Activated CD8-positive, alpha-beta T cell treated with anti-CD3 and anti-CD28 coated beads for 36 hours (primary cell): ENCODE results near the gene HSBP1L1. TPM values are rescaled to one million over a fixed set of nuclear protein-coding genes. Genes with fewer than 3 reads are reported as not detected.
"Not testable (repeated sequence)": the region's sequence is repeated elsewhere in the genome, so short reads cannot be mapped to it uniquely, and the experiment has no call there.

Source experiments
- ATAC-seq: fragments of 200-7000 bp; cut with Tn5 transposase; one replicate; pipeline ENCODE4 v1.10.0; 2021; ENCODE audit warnings: mild to moderate bottlenecking, moderate library complexity
- CTCF ChIA-PET: fragments of 350-600 bp; sonication (Branson Sonifier 250); formaldehyde crosslinking; loops from one replicate; lab custom pipeline; 2021; ENCODE audit warnings: antibody characterized with exemption; lab: Charles Lee
- POLR2A ChIA-PET: fragments of 350-600 bp; sonication (Branson Sonifier 250); formaldehyde crosslinking; loops from one replicate; lab custom pipeline; 2021; ENCODE audit warnings: antibody characterized with exemption; lab: Charles Lee
- DNase-seq: peaks from one replicate; pipeline ENCODE4 v3.0.0-alpha.2; 2020
- H3K27ac Mint-ChIP-seq: one replicate; pipeline ENCODE4 v1.8.0; 2021; ENCODE audit warnings: mild to moderate bottlenecking, mixed read lengths
- H3K27me3 Mint-ChIP-seq: one replicate; pipeline ENCODE4 v1.8.0; 2021; ENCODE audit warnings: mixed read lengths
- H3K36me3 Mint-ChIP-seq: one replicate; pipeline ENCODE4 v1.8.0; 2021; ENCODE audit warnings: low read depth, mixed read lengths
- H3K4me1 Mint-ChIP-seq: one replicate; pipeline ENCODE4 v1.8.0; 2021; ENCODE audit warnings: low read depth, mixed read lengths
- H3K4me3 Mint-ChIP-seq: one replicate; pipeline ENCODE4 v1.8.0; 2021; ENCODE audit warnings: mild to moderate bottlenecking, moderate library complexity, mixed read lengths
- H3K9me3 Mint-ChIP-seq: one replicate; pipeline ENCODE4 v1.8.0; 2021; ENCODE audit warnings: mixed read lengths
- intact Hi-C: fragments of 100-400 bp; cut with micrococcal nuclease; formaldehyde crosslinking; loops from one replicate; pipeline ENCODE4 v1.10.0; 2022
- total RNA-seq, 2 experiments: library from RNA; stranded (reverse); gene quantifications; one replicate each; pipeline ENCODE4 v1.2.3, GENCODE V29; 2021
- TF ChIP-seq, protein P1 (sequence below): fragments of 200-600 bp; IDR thresholded peaks from one replicate; pipeline ENCODE4 v1.8.0; 2022; ENCODE audit warnings: antibody characterized with exemption, mild to moderate bottlenecking

Gene HSBP1L1
- total RNA-seq, 2 experiments from 2014 or later = 5.1 TPM

DNA sequence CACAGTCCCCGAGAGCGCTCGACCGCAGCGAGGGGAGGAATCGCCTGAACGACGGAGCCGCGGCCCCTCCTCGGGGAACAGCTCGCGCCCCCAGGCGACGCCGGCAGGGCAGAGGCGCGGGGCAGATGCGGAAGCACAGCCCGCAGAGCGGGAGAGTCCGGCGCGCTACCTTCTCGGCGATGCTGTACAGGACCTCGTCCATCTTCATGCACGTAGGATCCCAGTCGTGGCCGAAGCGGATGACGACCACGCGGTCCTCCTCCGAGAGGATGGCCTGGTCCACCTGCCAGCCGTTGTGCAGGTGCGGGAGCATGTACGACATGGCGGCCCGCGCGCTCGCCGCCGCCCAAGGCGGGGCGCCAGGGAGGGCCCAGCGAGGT, 23.6 kb downstream of the HSBP1L1 start:
- TF ChIP-seq, protein P1, sequence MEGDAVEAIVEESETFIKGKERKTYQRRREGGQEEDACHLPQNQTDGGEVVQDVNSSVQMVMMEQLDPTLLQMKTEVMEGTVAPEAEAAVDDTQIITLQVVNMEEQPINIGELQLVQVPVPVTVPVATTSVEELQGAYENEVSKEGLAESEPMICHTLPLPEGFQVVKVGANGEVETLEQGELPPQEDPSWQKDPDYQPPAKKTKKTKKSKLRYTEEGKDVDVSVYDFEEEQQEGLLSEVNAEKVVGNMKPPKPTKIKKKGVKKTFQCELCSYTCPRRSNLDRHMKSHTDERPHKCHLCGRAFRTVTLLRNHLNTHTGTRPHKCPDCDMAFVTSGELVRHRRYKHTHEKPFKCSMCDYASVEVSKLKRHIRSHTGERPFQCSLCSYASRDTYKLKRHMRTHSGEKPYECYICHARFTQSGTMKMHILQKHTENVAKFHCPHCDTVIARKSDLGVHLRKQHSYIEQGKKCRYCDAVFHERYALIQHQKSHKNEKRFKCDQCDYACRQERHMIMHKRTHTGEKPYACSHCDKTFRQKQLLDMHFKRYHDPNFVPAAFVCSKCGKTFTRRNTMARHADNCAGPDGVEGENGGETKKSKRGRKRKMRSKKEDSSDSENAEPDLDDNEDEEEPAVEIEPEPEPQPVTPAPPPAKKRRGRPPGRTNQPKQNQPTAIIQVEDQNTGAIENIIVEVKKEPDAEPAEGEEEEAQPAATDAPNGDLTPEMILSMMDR = peak; percentile 18

DNA sequence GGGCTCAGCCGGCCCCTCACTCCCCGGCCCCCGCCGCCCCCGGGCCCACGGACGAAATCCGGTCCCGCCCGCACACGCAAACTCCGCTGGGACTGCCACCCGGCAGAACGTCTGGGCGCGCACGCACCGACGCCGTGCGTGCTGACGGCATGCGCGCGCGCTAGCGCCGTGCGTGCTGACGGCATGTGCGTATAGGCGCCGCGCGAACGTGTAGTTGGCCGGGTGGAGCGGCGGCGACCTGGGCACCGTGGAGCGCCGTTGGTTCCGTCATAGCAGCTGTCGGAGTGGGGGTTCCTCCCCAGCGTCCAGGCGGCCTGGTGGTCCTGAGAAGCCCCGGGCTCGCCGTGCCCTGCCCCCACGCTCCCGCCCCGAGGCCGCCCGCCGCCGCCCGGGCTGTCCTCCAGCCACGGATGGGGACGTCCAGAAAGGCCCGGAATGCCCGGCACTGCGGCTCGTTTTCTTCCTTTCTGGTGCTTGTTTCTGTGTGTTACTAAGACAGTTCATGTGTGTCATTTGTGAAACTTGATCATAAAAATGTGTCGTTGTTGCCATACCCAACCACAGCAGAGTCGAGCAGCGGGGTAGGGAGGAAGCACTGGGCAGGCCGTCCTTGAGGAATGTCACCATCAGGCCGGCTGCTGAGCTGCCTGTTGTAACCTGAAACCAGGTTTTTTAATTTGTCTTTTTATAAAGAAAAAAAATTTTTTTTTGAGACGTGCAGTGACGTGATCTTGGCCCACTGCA, 24.2 kb downstream of the HSBP1L1 start, which contains the start of gene TXNL4A:
TXNL4A (minus strand) TSS at position 113 of the 744 bp plus-strand sequence. CDS start 171 bp downstream, outside the sequence.
- ChIA-PET CTCF (interaction anchor here (1.2 to 2.7 kb wide), 2 partner anchors 26 to 37 kb away, joined by 3 to 7 read pairs; partner anchors contain the start of gene SLC66A2), POLR2A (interaction anchor here (0.7 to 2.6 kb wide), 8 partner anchors 9 to 121 kb away, joined by 3 to 12 read pairs (median 4); partner anchors contain the start of genes ADNP2 and RBFA)
- H3K27me3 Mint-ChIP-seq = no peaks in the 10 kb centered on the region
- TF ChIP-seq, protein P1 = no peak
- H3K4me3 Mint-ChIP-seq = peak within 1 kb of the TSS; percentile 91
- no peaks in the 10 kb centered on the region for H3K9me3 Mint-ChIP-seq
- peak; percentile 97 for ATAC-seq
- intact Hi-C loops = loop anchor here (5.0 kb wide), 1 partner anchor 44 kb away; the partner anchor contains the start of gene RBFA
- DNase-seq = peak; percentile 88
- peak within 1 kb of the TSS; percentile 96 for H3K27ac Mint-ChIP-seq
- peaks cover 30% of the 10 kb centered on the region for H3K4me1 Mint-ChIP-seq
- H3K36me3 Mint-ChIP-seq = peaks cover 36% of the 10 kb centered on the region

More for the DNA sequence above, 23.6 kb downstream of the HSBP1L1 start:
- intact Hi-C loops = loop anchor here (5.0 kb wide), 1 partner anchor 44 kb away; the partner anchor contains the start of gene RBFA
- no peaks in the 10 kb centered on the region for H3K27me3 Mint-ChIP-seq
- ChIA-PET POLR2A (interaction anchor here (0.6 to 2.6 kb wide), 8 partner anchors 9 to 121 kb away, joined by 3 to 12 read pairs (median 4); partner anchors contain the start of genes ADNP2 and SLC66A2), CTCF (interaction anchor here (0.6 to 2.7 kb wide), 4 partner anchors 10 to 25 kb away, joined by 3 to 7 read pairs (median 4); no protein-coding TSS in a partner anchor)
- no peaks in the 10 kb centered on the region for H3K9me3 Mint-ChIP-seq
- peak; percentile 70 for DNase-seq
- ATAC-seq = peak; percentile 67
- H3K27ac Mint-ChIP-seq = peak overlapping the region; percentile 88
- peak overlapping the region; percentile 91 for H3K4me3 Mint-ChIP-seq
- H3K36me3 Mint-ChIP-seq = peaks cover 39% of the 10 kb centered on the region
- H3K4me1 Mint-ChIP-seq = peaks cover 35% of the 10 kb centered on the region

- no peak for DNase-seq
- CTCF ChIA-PET = interaction anchor here (0.8 to 1.2 kb wide), 2 partner anchors 30 to 37 kb away, joined by 3 read pairs; partner anchors contain the start of gene SLC66A2
- H3K9me3 Mint-ChIP-seq = no peaks in the 10 kb centered on the region
- TF ChIP-seq, protein P1 = no peak
- no peaks in the 10 kb centered on the region for H3K27me3 Mint-ChIP-seq
- POLR2A ChIA-PET = interaction anchor here (0.7 to 2.6 kb wide), 6 partner anchors 10 to 120 kb away, joined by 3 to 12 read pairs (median 4); partner anchors contain the start of genes ADNP2 and RBFA
- peak overlapping the region; percentile 96 for H3K27ac Mint-ChIP-seq
- H3K4me3 Mint-ChIP-seq = peak overlapping the region; percentile 91
- ATAC-seq = no peak
- peaks cover 31% of the 10 kb centered on the region for H3K36me3 Mint-ChIP-seq
- H3K4me1 Mint-ChIP-seq = peaks cover 25% of the 10 kb centered on the region
- intact Hi-C loops = loop anchor here (5.0 kb wide), 1 partner anchor 43 kb away; the partner anchor contains the start of gene RBFA
These were observed 24.7 kb downstream of the HSBP1L1 start for GRCh38 chr18:79989195-79989497.

DNA sequence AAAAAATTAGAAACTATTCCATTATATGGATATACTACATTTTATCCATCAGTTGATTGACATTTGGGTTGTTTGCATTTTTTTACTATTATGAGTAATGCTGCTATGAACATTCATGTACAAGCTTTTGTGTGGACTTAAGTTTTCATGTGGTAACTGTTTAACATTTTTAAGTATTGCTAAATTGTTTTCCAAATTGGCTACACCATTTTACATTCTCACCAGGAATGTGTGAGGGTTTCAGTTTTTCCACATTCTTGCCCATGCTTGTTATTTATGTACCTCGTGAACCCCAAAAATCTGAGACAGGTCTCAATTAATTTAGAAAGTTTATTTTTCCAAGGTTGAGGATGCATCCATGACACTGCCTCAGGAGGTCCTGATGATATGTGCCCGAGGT, 27.1 kb downstream of the HSBP1L1 start:
- CTCF ChIA-PET = interaction anchor here (1.4 kb wide), 1 partner anchor 28 kb away, joined by 3 read pairs; no protein-coding TSS in a partner anchor
- ATAC-seq = no peak
- POLR2A ChIA-PET = no interaction called here
- no peak for DNase-seq
- TF ChIP-seq, protein P1 = no peak
- H3K27ac Mint-ChIP-seq = no peak overlapping the region
- no peaks in the 10 kb centered on the region for H3K27me3 Mint-ChIP-seq
- H3K36me3 Mint-ChIP-seq = peaks cover 13% of the 10 kb centered on the region
- H3K9me3 Mint-ChIP-seq = no peaks in the 10 kb centered on the region
- no peak overlapping the region for H3K4me3 Mint-ChIP-seq
- peaks cover 7% of the 10 kb centered on the region for H3K4me1 Mint-ChIP-seq
- intact Hi-C loops = no loop called here

DNA sequence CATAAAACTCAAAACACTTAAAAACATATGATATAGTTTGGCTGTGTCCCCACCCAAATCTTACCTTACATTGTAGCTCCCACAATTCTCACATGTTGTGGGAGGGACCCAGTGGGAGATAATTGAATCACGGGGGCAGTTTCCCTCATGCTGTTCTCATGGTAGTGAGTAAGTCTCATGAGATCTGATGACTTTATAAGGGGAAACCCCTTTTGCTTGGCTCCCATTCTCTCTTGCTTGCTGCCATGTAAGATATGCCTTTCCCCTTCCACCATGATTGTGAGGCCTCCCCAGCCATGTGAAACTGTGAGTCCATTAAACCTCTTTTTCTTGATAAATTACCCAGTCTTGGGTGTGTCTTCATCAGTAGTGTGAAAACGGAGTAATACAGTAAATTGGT, 35.3 kb downstream of the HSBP1L1 start:
- peak overlapping the region; percentile 31 for H3K27ac Mint-ChIP-seq
- H3K9me3 Mint-ChIP-seq, intact Hi-C loops, POLR2A ChIA-PET, CTCF ChIA-PET, H3K4me3 Mint-ChIP-seq, ATAC-seq, H3K36me3 Mint-ChIP-seq, H3K4me1 Mint-ChIP-seq, H3K27me3 Mint-ChIP-seq, DNase-seq: not testable (repeated sequence)
